Subcutaneous abdominal adipose tissue (tissue), 5 donors: ENCODE measurements around the gene SMURF2.

Experiments used
- H3K27ac ChIP-seq: one replicate; pipeline ENCODE4 v1.7.0; 2013; ENCODE audit warnings: low read depth, mild to moderate bottlenecking, inconsistent platforms, low read length, moderate library complexity
- H3K27me3 ChIP-seq, 5 donors: one replicate each; pipeline ENCODE4 v1.7.0; 2013; ENCODE audit warnings: low read length in 5 of 5, inconsistent platforms in 1 of 5; ENCODE audit not compliant: control insufficient read depth in 5 of 5, insufficient read depth in 4 of 5
- H3K36me3 ChIP-seq, 5 donors: one replicate each; pipeline ENCODE4 v1.7.0; 2013; ENCODE audit warnings: low read length in 5 of 5; ENCODE audit not compliant: control insufficient read depth in 5 of 5, insufficient read depth in 5 of 5
- H3K4me1 ChIP-seq, 5 donors: one replicate each; pipeline ENCODE4 v1.7.0; 2013; ENCODE audit warnings: low read length in 5 of 5, mild to moderate bottlenecking in 3 of 5, moderate library complexity in 1 of 5; ENCODE audit not compliant: control insufficient read depth in 5 of 5, insufficient read depth in 5 of 5
- H3K4me3 ChIP-seq, 5 donors: one replicate each; pipeline ENCODE4 v1.7.0; 2013; ENCODE audit warnings: low read length in 5 of 5, low read depth in 1 of 5
- H3K9ac ChIP-seq, 5 donors: one replicate each; pipeline ENCODE4 v1.7.0; 2013; ENCODE audit warnings: low read length in 5 of 5, mild to moderate bottlenecking in 4 of 5, moderate library complexity in 3 of 5
- H3K9me3 ChIP-seq, 5 donors: one replicate each; pipeline ENCODE4 v1.7.0; 2013; ENCODE audit warnings: low read length in 5 of 5; ENCODE audit not compliant: control insufficient read depth in 5 of 5
- donor health status: healthy.
- donor health status: healthy.
- donor health status: healthy.
- donor health status: healthy.
- donor health status: healthy.

The SMURF2 gene

GRCh38 chr17:64655704-64656103 lies 6.4 kb downstream of the SMURF2 start:
- no peaks in the 10 kb centered on the region for H3K36me3 ChIP-seq
- no peaks in the 10 kb centered on the region for H3K9me3 ChIP-seq
- H3K4me3 ChIP-seq, result no peak overlapping the region
- no peak overlapping the region for H3K9ac ChIP-seq
- no peak overlapping the region for H3K27ac ChIP-seq
- peaks cover 0 to 19% (median 13%) of the 10 kb centered on the region in 5 donors for H3K4me1 ChIP-seq
- no peaks in the 10 kb centered on the region for H3K27me3 ChIP-seq

GRCh38 chr17:64653985-64654355 lies 8.1 kb downstream of the SMURF2 start:
- no peak overlapping the region for H3K4me3 ChIP-seq
- H3K27ac ChIP-seq, result no peak overlapping the region
- no peak overlapping the region for H3K9ac ChIP-seq
- no peaks in the 10 kb centered on the region for H3K9me3 ChIP-seq
- H3K36me3 ChIP-seq, result no peaks in the 10 kb centered on the region
- H3K4me1 ChIP-seq, result peaks cover 0 to 15% (median 5%) of the 10 kb centered on the region in 5 donors
- no peaks in the 10 kb centered on the region for H3K27me3 ChIP-seq

- Histone ChIP-seq H3K27ac (no peak overlapping the region), H3K4me3 (no peak overlapping the region), H3K9me3 (no peaks in the 10 kb centered on the region), H3K27me3 (no peaks in the 10 kb centered on the region), H3K36me3 (no peaks in the 10 kb centered on the region), H3K4me1 (peaks cover 0 to 16% (median 5%) of the 10 kb centered on the region in 5 donors), H3K9ac (no peak overlapping the region)
Observed at GRCh38 chr17:64653325-64653984, 8.7 kb downstream of the SMURF2 start.

- Histone ChIP-seq H3K36me3 (no peaks in the 10 kb centered on the region), H3K9me3 (no peaks in the 10 kb centered on the region), H3K4me1 (peaks cover 0 to 13% (median 3%) of the 10 kb centered on the region in 5 donors), H3K27me3 (no peaks in the 10 kb centered on the region), H3K27ac (no peak overlapping the region), H3K9ac (no peak overlapping the region), H3K4me3 (no peak overlapping the region)
Observed at GRCh38 chr17:64651889-64652288, 10.2 kb downstream of the SMURF2 start.

- Histone ChIP-seq H3K4me3 (no peak overlapping the region), H3K27ac (no peak overlapping the region), H3K27me3 (no peaks in the 10 kb centered on the region), H3K4me1 (peaks cover 0 to 5% (median 0%) of the 10 kb centered on the region in 5 donors), H3K36me3 (peaks cover 0 to 2% (median 0%) of the 10 kb centered on the region in 5 donors), H3K9ac (no peak overlapping the region), H3K9me3 (no peaks in the 10 kb centered on the region)
Observed at GRCh38 chr17:64648234-64648633, 13.9 kb downstream of the SMURF2 start.

GRCh38 chr17:64647817-64648216 lies 14.3 kb downstream of the SMURF2 start:
- no peak overlapping the region for H3K4me3 ChIP-seq
- H3K9ac ChIP-seq, result no peak overlapping the region
- no peaks in the 10 kb centered on the region for H3K9me3 ChIP-seq
- peaks cover 0 to 5% (median 0%) of the 10 kb centered on the region in 5 donors for H3K4me1 ChIP-seq
- H3K27ac ChIP-seq, result no peak overlapping the region
- H3K36me3 ChIP-seq, result peaks cover 0 to 2% (median 2%) of the 10 kb centered on the region in 5 donors
- H3K27me3 ChIP-seq, result no peaks in the 10 kb centered on the region

- H3K9me3 ChIP-seq, result no peaks in the 10 kb centered on the region
- no peak overlapping the region for H3K27ac ChIP-seq
- no peak overlapping the region for H3K4me3 ChIP-seq
- peaks cover 0 to 11% (median 3%) of the 10 kb centered on the region in 5 donors for H3K4me1 ChIP-seq
- H3K36me3 ChIP-seq, result peaks cover 0 to 4% (median 0%) of the 10 kb centered on the region in 5 donors
- H3K27me3 ChIP-seq, result no peaks in the 10 kb centered on the region
- no peak overlapping the region for H3K9ac ChIP-seq
Observed at GRCh38 chr17:64639516-64639915, 22.6 kb downstream of the SMURF2 start.

- no peak overlapping the region for H3K9ac ChIP-seq
- H3K27me3 ChIP-seq, result no peaks in the 10 kb centered on the region
- peaks cover 0 to 12% (median 3%) of the 10 kb centered on the region in 5 donors for H3K4me1 ChIP-seq
- no peak overlapping the region for H3K4me3 ChIP-seq
- peaks cover 0 to 4% (median 0%) of the 10 kb centered on the region in 5 donors for H3K36me3 ChIP-seq
- H3K27ac ChIP-seq, result no peak overlapping the region
- no peaks in the 10 kb centered on the region for H3K9me3 ChIP-seq
Observed at GRCh38 chr17:64638552-64639203, 23.4 kb downstream of the SMURF2 start.

GRCh38 chr17:64635647-64636305 lies 26.3 kb downstream of the SMURF2 start:
- Histone ChIP-seq H3K9me3 (no peaks in the 10 kb centered on the region), H3K36me3 (peaks cover 0 to 2% (median 0%) of the 10 kb centered on the region in 5 donors), H3K27ac (no peak overlapping the region), H3K4me1 (peaks cover 0 to 18% (median 14%) of the 10 kb centered on the region in 5 donors), H3K9ac (no peak overlapping the region), H3K4me3 (no peak overlapping the region), H3K27me3 (no peaks in the 10 kb centered on the region)

- Histone ChIP-seq H3K4me3 (no peak overlapping the region), H3K9me3 (no peaks in the 10 kb centered on the region), H3K27ac (no peak overlapping the region), H3K27me3 (no peaks in the 10 kb centered on the region), H3K9ac (no peak overlapping the region), H3K36me3 (peaks cover 0 to 2% (median 0%) of the 10 kb centered on the region in 5 donors), H3K4me1 (peaks cover 0 to 19% (median 15%) of the 10 kb centered on the region in 5 donors)
Observed at GRCh38 chr17:64634218-64634617, 27.9 kb downstream of the SMURF2 start.
